Mesothelial cell of epicardium (in vitro differentiated cells): ENCODE data around the gene MBOAT1. TPM values are rescaled to one million over a fixed set of nuclear protein-coding genes. Genes with fewer than 3 reads are reported as not detected.

Source experiments
- DNase-seq, 2 experiments: peaks; one replicate each; pipeline ENCODE4 v3.0.0; 2021; ENCODE audit warnings: low spot score in 2 of 2; ENCODE audit not compliant: unreplicated experiment in 2 of 2
- H3K27ac Mint-ChIP-seq: 2 replicates; pipeline ENCODE4 v1.8.0; 2021; ENCODE audit warnings: mixed read lengths
- H3K27me3 Mint-ChIP-seq: 2 replicates; pipeline ENCODE4 v1.8.0; 2021; ENCODE audit warnings: low read depth, mixed read lengths
- H3K36me3 Mint-ChIP-seq: 2 replicates; pipeline ENCODE4 v1.8.0; 2021; ENCODE audit warnings: mixed read lengths
- H3K4me1 Mint-ChIP-seq: 2 replicates; pipeline ENCODE4 v1.8.0; 2021; ENCODE audit warnings: mixed read lengths
- H3K4me3 Mint-ChIP-seq: 2 replicates; pipeline ENCODE4 v1.8.0; 2021; ENCODE audit warnings: mild to moderate bottlenecking, moderate library complexity, mixed read lengths
- H3K9me3 Mint-ChIP-seq: 2 replicates; pipeline ENCODE4 v1.8.0; 2021; ENCODE audit warnings: mixed read lengths
- CTCF ChIP-seq: fragments of 200-600 bp; sonication (generic); IDR thresholded peaks from one replicate; pipeline ENCODE4 v1.5.0; 2021; ENCODE audit warnings: antibody characterized with exemption; ENCODE audit not compliant: unreplicated experiment
- total RNA-seq: library from RNA; stranded (reverse); gene quantifications from 3 replicates; pipeline ENCODE4 v1.2.1, GENCODE V29; 2021

The MBOAT1 gene
- total RNA-seq: 23.5 to 24.6 TPM (median 24.5 TPM) in 3 replicates

DNA sequence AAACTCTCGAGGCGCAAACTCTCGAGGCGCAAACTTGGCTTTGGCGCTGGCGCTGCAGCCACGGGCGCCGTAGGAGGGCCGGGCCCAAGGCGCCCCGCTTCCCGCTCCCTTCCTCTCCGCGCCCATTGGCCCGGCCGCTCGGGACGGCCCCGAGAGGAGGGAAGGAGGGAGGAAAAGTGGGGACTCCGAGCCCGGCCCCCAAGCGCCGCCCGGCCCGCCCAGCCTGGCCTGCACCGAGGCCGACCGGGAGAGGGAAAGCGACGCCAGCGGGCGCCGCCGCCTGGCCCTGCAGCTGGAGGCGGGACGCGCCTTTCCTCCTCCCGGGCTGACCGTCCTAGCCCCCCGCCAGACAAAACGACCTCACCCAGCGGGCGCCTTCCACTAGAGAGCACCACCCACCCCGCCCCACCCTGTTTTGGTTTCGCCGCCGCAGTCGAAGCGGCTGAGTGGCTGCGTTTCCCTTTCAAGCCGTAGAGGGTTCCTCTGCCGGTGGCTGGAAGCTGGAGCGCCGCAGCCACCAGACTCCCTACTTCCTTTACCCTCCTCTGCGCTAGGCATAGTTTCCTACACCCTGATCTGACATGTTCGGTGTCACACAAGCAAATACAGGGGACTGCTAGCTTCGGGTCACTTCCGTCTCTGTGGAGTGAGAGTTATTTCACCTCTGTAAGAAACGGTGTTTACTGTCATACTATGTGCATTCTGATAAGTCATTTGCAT lies at the start of gene MBOAT1:
MBOAT1 (minus strand) TSS at position 78 of the 720 bp plus-strand sequence. CDS start 235 bp downstream, outside the sequence.
- H3K4me1 Mint-ChIP-seq: peaks cover 58% of the 10 kb centered on the region
- peak; percentile 74 to 84 for DNase-seq
- no peaks in the 10 kb centered on the region for H3K36me3 Mint-ChIP-seq
- no peaks in the 10 kb centered on the region for H3K27me3 Mint-ChIP-seq
- H3K27ac Mint-ChIP-seq: peak within 1 kb of the TSS; percentile 98
- TF ChIP-seq CTCF: no peak
- H3K4me3 Mint-ChIP-seq: peak within 1 kb of the TSS; percentile 85
- no peaks in the 10 kb centered on the region for H3K9me3 Mint-ChIP-seq

- no peaks in the 10 kb centered on the region for H3K27me3 Mint-ChIP-seq
- H3K4me3 Mint-ChIP-seq: no peak overlapping the region
- no peak for TF ChIP-seq CTCF
- peaks cover 11% of the 10 kb centered on the region for H3K9me3 Mint-ChIP-seq
- no peaks in the 10 kb centered on the region for H3K36me3 Mint-ChIP-seq
- no peak overlapping the region for H3K27ac Mint-ChIP-seq
- peaks cover under 1% of the 10 kb centered on the region for H3K4me1 Mint-ChIP-seq
- DNase-seq: no peak
These were observed 49.4 kb upstream of the MBOAT1 start for GRCh38 chr6:20261685-20262084.

- Mint-ChIP-seq H3K27ac (no peak overlapping the region), H3K4me3 (no peak overlapping the region)
These were observed 48.1 kb upstream of the MBOAT1 start for GRCh38 chr6:20260360-20260759.

DNA sequence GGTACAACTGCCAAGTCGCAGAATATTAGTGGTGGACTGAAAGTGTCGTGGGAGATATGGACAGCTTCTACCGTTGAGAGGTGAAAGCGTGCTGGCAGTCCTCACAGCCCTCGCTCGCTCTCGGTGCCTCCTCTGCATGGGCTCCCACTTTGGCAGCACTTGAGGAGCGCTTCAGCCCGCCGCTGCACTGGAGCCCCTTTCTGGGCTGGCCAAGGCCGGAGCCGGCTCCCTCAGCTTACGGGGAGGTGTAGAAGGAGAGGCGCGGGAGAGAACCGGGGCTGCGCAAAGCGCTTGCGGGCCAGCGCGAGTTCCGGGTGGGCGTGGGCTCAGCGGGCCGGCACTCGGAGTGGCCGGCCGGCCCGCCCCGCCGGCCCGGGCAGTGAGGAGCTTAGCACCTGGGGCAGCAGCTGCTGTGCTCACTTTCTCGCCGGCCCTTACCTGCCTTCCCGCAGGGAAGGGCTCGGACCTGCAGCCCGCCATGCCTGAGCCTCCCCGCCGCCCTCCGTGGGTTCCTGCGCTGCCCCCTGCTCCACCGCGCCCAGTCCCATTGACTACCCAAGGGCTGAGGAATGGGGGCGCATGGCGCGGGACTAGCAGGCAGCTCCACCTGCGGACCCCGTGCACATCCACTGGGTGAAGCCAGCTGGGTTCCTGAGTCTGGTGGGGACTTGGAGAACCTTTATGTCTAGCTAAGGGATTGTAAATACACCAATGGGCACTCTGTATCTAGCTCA lies 47.2 kb upstream of the MBOAT1 start:
- no peaks in the 10 kb centered on the region for H3K4me1 Mint-ChIP-seq
- no peaks in the 10 kb centered on the region for H3K27me3 Mint-ChIP-seq
- no peaks in the 10 kb centered on the region for H3K36me3 Mint-ChIP-seq
- no peak overlapping the region for H3K4me3 Mint-ChIP-seq
- no peak overlapping the region for H3K27ac Mint-ChIP-seq
- peaks cover 17% of the 10 kb centered on the region for H3K9me3 Mint-ChIP-seq
- TF ChIP-seq CTCF: no peak
- DNase-seq: no peak

More at GRCh38 chr6:20260360-20260759, 48.1 kb upstream of the MBOAT1 start:
- DNase-seq: no peak
- no peaks in the 10 kb centered on the region for H3K27me3 Mint-ChIP-seq
- no peak for TF ChIP-seq CTCF
- peaks cover 11% of the 10 kb centered on the region for H3K9me3 Mint-ChIP-seq
- no peaks in the 10 kb centered on the region for H3K36me3 Mint-ChIP-seq
- H3K4me1 Mint-ChIP-seq: no peaks in the 10 kb centered on the region

GRCh38 chr6:20255428-20255827 lies 43.2 kb upstream of the MBOAT1 start:
- Mint-ChIP-seq H3K27me3 (no peaks in the 10 kb centered on the region), H3K4me3 (no peak overlapping the region), H3K27ac (no peak overlapping the region), H3K4me1 (no peaks in the 10 kb centered on the region), H3K9me3 (peaks cover 12% of the 10 kb centered on the region), H3K36me3 (no peaks in the 10 kb centered on the region)
- no peak for DNase-seq
- no peak for TF ChIP-seq CTCF
